Calu3 (cell line): Measurements from ENCODE around the gene SLCO3A1. TPM values are rescaled to one million over a fixed set of nuclear protein-coding genes. Genes with fewer than 3 reads are reported as not detected.

Source experiments
- BruUV-seq: library from RNA; stranded (reverse); fragments of 400-500 nt; replicated peaks from 2 replicates; lab custom pipeline; 2021; lab: Mats Ljungman, UMichigan
- CTCF ChIA-PET: fragments of 300-600 bp; sonication (Branson Sonifier 250); formaldehyde crosslinking; loops from one replicate; lab custom pipeline; 2022; ENCODE audit warnings: antibody characterized with exemption; lab: Charles Lee
- DNase-seq: peaks from one replicate; pipeline ENCODE4 v3.0.0; 2022
- H3K27ac Mint-ChIP-seq: one replicate; pipeline ENCODE4 v1.8.0; 2022; ENCODE audit warnings: mixed read lengths; ENCODE audit not compliant: unreplicated experiment
- H3K27me3 Mint-ChIP-seq: one replicate; pipeline ENCODE4 v1.8.0; 2022; ENCODE audit warnings: mixed read lengths; ENCODE audit not compliant: unreplicated experiment
- H3K36me3 Mint-ChIP-seq: one replicate; pipeline ENCODE4 v1.8.0; 2022; ENCODE audit warnings: mild to moderate bottlenecking, moderate library complexity, mixed read lengths; ENCODE audit not compliant: insufficient read depth, unreplicated experiment
- H3K4me1 Mint-ChIP-seq: one replicate; pipeline ENCODE4 v1.8.0; 2022; ENCODE audit warnings: mild to moderate bottlenecking, low read depth, mixed read lengths; ENCODE audit not compliant: unreplicated experiment
- H3K4me3 Mint-ChIP-seq: one replicate; pipeline ENCODE4 v1.8.0; 2022; ENCODE audit warnings: mild to moderate bottlenecking, low read depth, moderate library complexity, mixed read lengths; ENCODE audit not compliant: unreplicated experiment
- H3K9me3 Mint-ChIP-seq: one replicate; pipeline ENCODE4 v1.8.0; 2022; ENCODE audit warnings: low read depth, mixed read lengths; ENCODE audit not compliant: unreplicated experiment
- intact Hi-C: fragments of 100-400 bp; cut with micrococcal nuclease; formaldehyde crosslinking; loops from one replicate; pipeline ENCODE4 v1.10.0; 2022; ENCODE audit not compliant: unreplicated experiment
- total RNA-seq: library from RNA; stranded (reverse); gene quantifications from 2 replicates; pipeline ENCODE4 v1.2.3, GENCODE V29; 2022
- TF ChIP-seq, protein P1 (sequence below): fragments of 200-600 bp; IDR thresholded peaks from one replicate; pipeline ENCODE4 v1.8.0; 2022; ENCODE audit warnings: antibody characterized with exemption; ENCODE audit not compliant: unreplicated experiment

Gene SLCO3A1
- total RNA-seq, 1 experiment from 2014 or later, result 65.9 TPM

GRCh38 chr15:92071045-92071634 is 217.6 kb downstream of the SLCO3A1 start:
- Mint-ChIP-seq H3K36me3 (peaks cover 10% of the 10 kb centered on the region), H3K4me3 (peak overlapping the region; percentile 13), H3K27me3 (no peaks in the 10 kb centered on the region), H3K4me1 (peaks cover 76% of the 10 kb centered on the region), H3K9me3 (no peaks in the 10 kb centered on the region), H3K27ac (peak overlapping the region; percentile 90)
- no TSS peak for BruUV-seq
- CTCF ChIA-PET, result interaction anchor here (0.7 to 2.1 kb wide), 3 partner anchors 127 to 763 kb away, joined by 3 to 6 read pairs (median 5); no protein-coding TSS in a partner anchor
- intact Hi-C loops, result no loop called here
- peak; percentile 61 for DNase-seq
- TF ChIP-seq, protein P1, sequence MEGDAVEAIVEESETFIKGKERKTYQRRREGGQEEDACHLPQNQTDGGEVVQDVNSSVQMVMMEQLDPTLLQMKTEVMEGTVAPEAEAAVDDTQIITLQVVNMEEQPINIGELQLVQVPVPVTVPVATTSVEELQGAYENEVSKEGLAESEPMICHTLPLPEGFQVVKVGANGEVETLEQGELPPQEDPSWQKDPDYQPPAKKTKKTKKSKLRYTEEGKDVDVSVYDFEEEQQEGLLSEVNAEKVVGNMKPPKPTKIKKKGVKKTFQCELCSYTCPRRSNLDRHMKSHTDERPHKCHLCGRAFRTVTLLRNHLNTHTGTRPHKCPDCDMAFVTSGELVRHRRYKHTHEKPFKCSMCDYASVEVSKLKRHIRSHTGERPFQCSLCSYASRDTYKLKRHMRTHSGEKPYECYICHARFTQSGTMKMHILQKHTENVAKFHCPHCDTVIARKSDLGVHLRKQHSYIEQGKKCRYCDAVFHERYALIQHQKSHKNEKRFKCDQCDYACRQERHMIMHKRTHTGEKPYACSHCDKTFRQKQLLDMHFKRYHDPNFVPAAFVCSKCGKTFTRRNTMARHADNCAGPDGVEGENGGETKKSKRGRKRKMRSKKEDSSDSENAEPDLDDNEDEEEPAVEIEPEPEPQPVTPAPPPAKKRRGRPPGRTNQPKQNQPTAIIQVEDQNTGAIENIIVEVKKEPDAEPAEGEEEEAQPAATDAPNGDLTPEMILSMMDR, result no peak

GRCh38 chr15:92073044-92073785 is 219.7 kb downstream of the SLCO3A1 start:
- no peak overlapping the region for H3K27ac Mint-ChIP-seq
- TF ChIP-seq, protein P1, result no peak
- H3K36me3 Mint-ChIP-seq, result peaks cover 14% of the 10 kb centered on the region
- CTCF ChIA-PET, result no interaction called here
- DNase-seq, result no peak
- H3K4me1 Mint-ChIP-seq, result peaks cover 78% of the 10 kb centered on the region
- no peak overlapping the region for H3K4me3 Mint-ChIP-seq
- H3K9me3 Mint-ChIP-seq, result no peaks in the 10 kb centered on the region
- BruUV-seq, result no TSS peak
- H3K27me3 Mint-ChIP-seq, result no peaks in the 10 kb centered on the region
- intact Hi-C loops, result no loop called here

GRCh38 chr15:92074101-92074500 is 220.6 kb downstream of the SLCO3A1 start:
- Mint-ChIP-seq H3K4me1 (peaks cover 70% of the 10 kb centered on the region), H3K27ac (peak overlapping the region; percentile 51), H3K4me3 (no peak overlapping the region), H3K9me3 (no peaks in the 10 kb centered on the region), H3K36me3 (peaks cover 14% of the 10 kb centered on the region), H3K27me3 (no peaks in the 10 kb centered on the region)
- BruUV-seq, result no TSS peak
- intact Hi-C loops, result loop anchor here (2.0 kb wide), 1 partner anchor 125 kb away; no protein-coding TSS in a partner anchor
- CTCF ChIA-PET, result interaction anchor here (1.0 to 1.9 kb wide), 3 partner anchors 22 to 207 kb away, joined by 4 to 5 read pairs (median 5); no protein-coding TSS in a partner anchor
- TF ChIP-seq, protein P1, result no peak
- no peak for DNase-seq

GRCh38 chr15:92074646-92075045 is 221.1 kb downstream of the SLCO3A1 start:
- Mint-ChIP-seq H3K4me1 (peaks cover 64% of the 10 kb centered on the region), H3K9me3 (no peaks in the 10 kb centered on the region), H3K36me3 (peaks cover 14% of the 10 kb centered on the region), H3K27me3 (no peaks in the 10 kb centered on the region), H3K4me3 (no peak overlapping the region), H3K27ac (peak overlapping the region; percentile 51)
- CTCF ChIA-PET, result interaction anchor here (1.0 to 1.9 kb wide), 3 partner anchors 22 to 207 kb away, joined by 4 to 5 read pairs (median 5); no protein-coding TSS in a partner anchor
- intact Hi-C loops, result loop anchor here (2.0 to 5.0 kb wide), 2 partner anchors 126 to 367 kb away; no protein-coding TSS in a partner anchor
- DNase-seq, result peak; percentile 77
- TF ChIP-seq, protein P1, result no peak
- no TSS peak for BruUV-seq
